K562 (cell line): ENCODE results near the gene C1QL2. TPM values are rescaled to one million over a fixed set of nuclear protein-coding genes. Genes with fewer than 3 reads are reported as not detected.

Experiments
- AFF1 ChIP-seq, 2 experiments: fragments of 450-650 bp; IDR thresholded peaks; 2 replicates each; pipeline ENCODE4 v1.6.1; 2018; ENCODE audit warnings: mild to moderate bottlenecking in 2 of 2, low read depth in 1 of 2; ENCODE audit not compliant: partially characterized antibody in 2 of 2
- BCL6 ChIP-seq: fragments of 250-450 bp; sonication (Bioruptor Pico); IDR thresholded peaks from 2 replicates; pipeline ENCODE4 v1.4.0; 2020
- ESRRA ChIP-seq: fragments of 450-650 bp; IDR thresholded peaks from 2 replicates; pipeline ENCODE4 v1.6.1; 2014; ENCODE audit warnings: low read depth, mild to moderate bottlenecking, moderate library complexity, borderline replicate concordance
- FOXJ2 ChIP-seq: fragments of 200-800 bp; sonication (Bioruptor generic); IDR thresholded peaks from 2 replicates; pipeline ENCODE4 v1.6.1; 2016; ENCODE audit warnings: missing genetic modification characterization, missing compliant biosample characterization
- HNRNPL ChIP-seq: fragments of 200-400 bp; formaldehyde crosslinking; IDR thresholded peaks from 2 replicates; pipeline ENCODE4 v1.6.1; 2017; ENCODE audit warnings: low read depth, mild to moderate bottlenecking, low read length
- NR4A1 ChIP-seq, 2 experiments: fragments of 250-450 bp in 1 of 2; fragments of 450-650 bp in 1 of 2; sonication (Bioruptor Pico) in 1 of 2; IDR thresholded peaks; 2 replicates each; pipeline versions ENCODE4 v1.4.0 to v1.6.1; 2016 to 2020; ENCODE audit warnings: mild to moderate bottlenecking in 2 of 2, missing compliant biosample characterization in 1 of 2, missing genetic modification characterization in 1 of 2, moderate library complexity in 1 of 2
- RCOR1 ChIP-seq, 2 experiments: IDR thresholded peaks; 2 replicates each; pipeline ENCODE4 v1.6.1; 2012; ENCODE audit warnings: low read depth in 2 of 2, low read length in 2 of 2, borderline replicate concordance in 1 of 2, improper control_type of control experiment in 1 of 2
- SMAD4 ChIP-seq: fragments of 250-450 bp; sonication (Bioruptor Pico); conservative IDR thresholded peaks from 2 replicates; pipeline ENCODE4 v1.8.0; 2021; ENCODE audit warnings: inconsistent platforms, mild to moderate bottlenecking, moderate library complexity
- SP2 ChIP-seq: IDR thresholded peaks from 2 replicates; pipeline ENCODE4 v1.6.1; 2011; ENCODE audit warnings: mild to moderate bottlenecking, low read depth, low read length, moderate library complexity; ENCODE audit not compliant: poor library complexity, severe bottlenecking; ENCODE audit errors: extremely low read depth
- SRF ChIP-seq, 2 experiments: fragments of 250-450, 450-650 bp in 1 of 2; sonication (Bioruptor Pico) in 1 of 2; sonication (generic) in 1 of 2; formaldehyde crosslinking; IDR thresholded peaks; 2 replicates each; pipeline versions ENCODE4 v1.5.0 to v1.5.1; 2020 to 2022; ENCODE audit warnings: mild to moderate bottlenecking in 1 of 2, missing genetic modification reagents in 1 of 2
- ZBTB43 ChIP-seq: sonication (generic); formaldehyde crosslinking; IDR thresholded peaks from 2 replicates; pipeline ENCODE4 v1.8.0; 2023; ENCODE audit warnings: mild to moderate bottlenecking, missing genetic modification reagents
- ZNF197 ChIP-seq: fragments of 200-800 bp; sonication (Bioruptor generic); IDR thresholded peaks from 2 replicates; pipeline ENCODE4 v1.6.1; 2016; ENCODE audit warnings: low read depth, missing genetic modification characterization, missing compliant biosample characterization
- ZNF766 ChIP-seq: fragments of 200-800 bp; sonication (Bioruptor generic); conservative IDR thresholded peaks from 2 replicates; pipeline ENCODE4 v1.6.1; 2016; ENCODE audit warnings: missing genetic modification characterization, missing compliant biosample characterization
- polyA plus RNA-seq, 8 experiments: library from polyadenylated mRNA; depleted of rRNA in 4 of 8; stranded (reverse) in 5 of 8; unstranded in 3 of 8; fragments of >200 nt; fragmentation: Nextera tagmentation in 2 of 8; fragmentation: Illumina TruSeq in 1 of 8; extraction: Ambion mirVana in 2 of 8; extraction: Trizol in 1 of 8; gene quantifications; 2 replicates each; pipeline versions ENCODE4 v1.2.1 to v1.2.3, GENCODE V29; 2011 to 2014; ENCODE audit warnings: inconsistent platforms in 1 of 8, missing spikeins in 1 of 8
- total RNA-seq, 7 experiments: library from RNA; depleted of rRNA in 6 of 7; stranded (reverse); fragments of >200 nt in 6 of 7; fragmentation: Illumina TruSeq in 2 of 7; extraction: Trizol in 2 of 7; gene quantifications; 2 replicates each; pipeline versions ENCODE4 v1.2.1 to v1.2.3, GENCODE V29; 2011 to 2021; ENCODE audit warnings: low replicate concordance in 1 of 7

C1QL2 gene
- total and polyA plus RNA-seq, 9 of the 15 experiments (the other 6 are each of a cell fraction or from before 2014, with no cell fraction given): not detected

GRCh38 chr2:119106301-119106897 is 52.2 kb downstream of the C1QL2 start (continued):
- TF ChIP-seq AFF1 (IDR thresholded peaks at IDR 0.05; ENCODE audit: low read depth in 1 of 2, partially characterized antibody in 2 of 2) (peak in 1 of 2 experiments; percentile 49), ZNF197 (CRISPR knock-in tag) (peak; percentile 61; the same call in 1 of the 2 replicates), NR4A1 (CRISPR knock-in tag; IDR thresholded peaks at IDR 0.05) (no peak), NR4A1 (tag; IDR thresholded peaks at IDR 0.05) (0 out of 2 replicates have a peak, but pooled peaks have one; percentile 19), RCOR1 (IDR thresholded peaks at IDR 0.05; ENCODE audit: borderline replicate concordance in 1 of 2, low read depth in 2 of 2, low read length in 2 of 2) (peak in 1 of 2 experiments; percentile 47; a peak in 1 of 4 replicates), BCL6 (0 out of 2 replicates have a peak, but pooled peaks have one; percentile 43), HNRNPL (no peak), SP2 (no peak), ZBTB43 (CRISPR knock-in tag) (no peak), SRF (CRISPR knock-in tag; IDR thresholded peaks at IDR 0.05) (0 out of 4 replicates have a peak, but pooled peaks of 1 of the 2 experiments have one; percentile 16), SMAD4 (CRISPR knock-in tag) (0 out of 2 replicates have a peak, but pooled peaks have one; percentile 20), FOXJ2 (tag) (0 out of 2 replicates have a peak, but pooled peaks have one; percentile 34), ESRRA (peak; percentile 34; the same call in 1 of the 2 replicates), ZNF766 (peak; percentile 77)
